ENCODE data around the gene CD22. TPM values are rescaled to one million over a fixed set of nuclear protein-coding genes. Genes with fewer than 3 reads are reported as not detected.
"Not testable (repeated sequence)": the region's sequence is repeated elsewhere in the genome, so short reads cannot be mapped to it uniquely, and the experiment has no call there.

Gene CD22
- total and polyA plus RNA-seq, 10 of the 15 experiments (the other 5 are each of a cell fraction or from before 2014, with no cell fraction given) = 23.0 to 344 (median 181) TPM

- FAIRE-seq; H3K4me3 ChIP-seq; SMC1A ChIA-PET (ENCODE audit: uncharacterized antibody, unreplicated experiment); CTCF ChIA-PET; H3K27ac ChIP-seq (ENCODE audit: control insufficient read depth, insufficient read depth); H3K36me3 ChIP-seq (ENCODE audit: control insufficient read depth in 2 of 2, insufficient read depth in 2 of 2, low read length in 1 of 2); H2AFZ ChIP-seq (ENCODE audit: control insufficient read depth, low read depth, low read length); RAD21 ChIA-PET (ENCODE audit: unreplicated experiment); BruUV-seq (replicated peaks); DNase-seq (ENCODE audit: low read depth, low spot score); intact Hi-C loops (cut with micrococcal nuclease; ENCODE audit: unreplicated experiment); H3K27me3 ChIP-seq (replicated peaks in 1 of 2; ENCODE audit: control insufficient read depth in 2 of 2, insufficient read depth in 2 of 2, low read length in 1 of 2); H3K79me2 ChIP-seq (ENCODE audit: control insufficient read depth, insufficient read depth, low read length); H3K9ac ChIP-seq (ENCODE audit: control insufficient read depth, insufficient read depth, low read length); ATAC-seq; H3K9me3 ChIP-seq (replicated peaks; ENCODE audit: control insufficient read depth, insufficient read depth, low read length); in situ Hi-C loops (cut with MboI); H3K4me2 ChIP-seq (ENCODE audit: control insufficient read depth, insufficient read depth); H4K20me1 ChIP-seq (ENCODE audit: control insufficient read depth, insufficient read depth); H3K4me1 ChIP-seq (ENCODE audit: control insufficient read depth, insufficient read depth, low read length): not testable (repeated sequence)
- 57% methylated on average over 5 of the region's 5 CpGs for WGBS (ENCODE audit: insufficient coverage, insufficient replicate concordance, low lambda C conversion rate, missing lambda C conversion rate)
- POLR2A ChIA-PET = interaction anchor here (0.6 to 1.3 kb wide), 3 partner anchors 10 to 171 kb away, joined by 3 to 5 read pairs (median 5); no protein-coding TSS in a partner anchor
These were observed 42.9 kb upstream of the CD22 start for GRCh38 chr19:35286101-35286500.

DNA sequence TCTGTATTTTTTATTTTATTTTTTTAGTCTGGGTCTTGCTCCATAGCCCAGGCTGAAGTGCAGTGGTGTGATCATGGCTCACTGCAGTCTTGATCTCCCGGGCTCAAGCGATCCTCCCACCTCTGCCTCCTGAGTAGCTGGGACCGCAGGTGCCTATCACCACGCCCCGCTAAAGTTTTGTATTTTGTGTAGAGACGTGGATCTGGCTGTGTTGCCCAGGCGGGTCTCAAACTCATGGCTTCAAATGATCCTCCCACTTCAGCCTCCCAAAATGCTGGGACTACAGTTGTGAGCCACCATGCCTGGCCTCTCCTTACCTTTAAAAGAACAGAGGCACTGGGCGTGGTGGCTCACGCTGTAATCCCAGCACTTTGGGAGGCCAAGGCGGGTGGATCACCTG, 41.3 kb upstream of the CD22 start:
- Histone ChIP-seq H3K9ac (ENCODE audit: control insufficient read depth, insufficient read depth, low read length) (no peak overlapping the region), H3K79me2 (ENCODE audit: control insufficient read depth, insufficient read depth, low read length) (no peaks in the 10 kb centered on the region), H3K9me3 (replicated peaks; ENCODE audit: control insufficient read depth, insufficient read depth, low read length) (no peaks in the 10 kb centered on the region), H3K4me1 (ENCODE audit: control insufficient read depth, insufficient read depth, low read length) (no peaks in the 10 kb centered on the region), H3K27ac (ENCODE audit: control insufficient read depth, insufficient read depth) (no peak overlapping the region), H3K4me2 (ENCODE audit: control insufficient read depth, insufficient read depth) (no peak overlapping the region), H3K4me3 (no peak overlapping the region), H2AFZ (ENCODE audit: control insufficient read depth, low read depth, low read length) (no peak overlapping the region), H4K20me1 (ENCODE audit: control insufficient read depth, insufficient read depth) (no peaks in the 10 kb centered on the region), H3K27me3 (replicated peaks in 1 of 2; ENCODE audit: control insufficient read depth in 2 of 2, insufficient read depth in 2 of 2, low read length in 1 of 2) (no peaks in the 10 kb centered on the region; a peak in 2 of 4 replicates), H3K36me3 (ENCODE audit: control insufficient read depth in 2 of 2, insufficient read depth in 2 of 2, low read length in 1 of 2) (no peaks in the 10 kb centered on the region)
- FAIRE-seq (no peak), ATAC-seq (no peak), DNase-seq (ENCODE audit: low read depth, low spot score) (no peak)
- POLR2A ChIA-PET = interaction anchor here (1.3 kb wide), 1 partner anchor 18 kb away, joined by 3 read pairs; no protein-coding TSS in a partner anchor
- WGBS (ENCODE audit: insufficient coverage, insufficient replicate concordance, low lambda C conversion rate, missing lambda C conversion rate) = 84% methylated on average over 10 of the region's 10 CpGs
- TF ChIP-seq ATF7 (IDR thresholded peaks at IDR 0.05; ENCODE audit: low read depth) (no peak), FOS (IDR thresholded peaks at IDR 0.05; ENCODE audit: borderline replicate concordance, extremely low read depth, insufficient read length) (no peak), HCFC1 (IDR thresholded peaks at IDR 0.05; ENCODE audit: low read length) (no peak), STAT3 (IDR thresholded peaks at IDR 0.05; ENCODE audit: low read depth, low read length) (no peak), ASH2L (IDR thresholded peaks at IDR 0.05; ENCODE audit: borderline replicate concordance, low read depth) (no peak), ZNF274 (IDR thresholded peaks at IDR 0.05; ENCODE audit: insufficient read depth, insufficient read length) (no peak), BHLHE40 (IDR thresholded peaks at IDR 0.05; ENCODE audit: borderline replicate concordance in 1 of 2, low read depth in 2 of 2, low read length in 1 of 2) (no peak), SKIL (IDR thresholded peaks at IDR 0.05; ENCODE audit: low read depth, poor library complexity, severe bottlenecking) (no peak), SMC3 (IDR thresholded peaks at IDR 0.05; ENCODE audit: borderline replicate concordance, low read length) (no peak), NKRF (conservative IDR thresholded peaks at IDR 0.05) (no peak), FOXK2 (IDR thresholded peaks at IDR 0.05) (no peak)
- TF ChIP-seq, protein P1, sequence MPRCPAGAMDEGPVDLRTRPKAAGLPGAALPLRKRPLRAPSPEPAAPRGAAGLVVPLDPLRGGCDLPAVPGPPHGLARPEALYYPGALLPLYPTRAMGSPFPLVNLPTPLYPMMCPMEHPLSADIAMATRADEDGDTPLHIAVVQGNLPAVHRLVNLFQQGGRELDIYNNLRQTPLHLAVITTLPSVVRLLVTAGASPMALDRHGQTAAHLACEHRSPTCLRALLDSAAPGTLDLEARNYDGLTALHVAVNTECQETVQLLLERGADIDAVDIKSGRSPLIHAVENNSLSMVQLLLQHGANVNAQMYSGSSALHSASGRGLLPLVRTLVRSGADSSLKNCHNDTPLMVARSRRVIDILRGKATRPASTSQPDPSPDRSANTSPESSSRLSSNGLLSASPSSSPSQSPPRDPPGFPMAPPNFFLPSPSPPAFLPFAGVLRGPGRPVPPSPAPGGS (IDR thresholded peaks at IDR 0.05; ENCODE audit: borderline replicate concordance, insufficient read depth, low read depth, low read length, poor library complexity, severe bottlenecking) = no peak
- RAD21 ChIA-PET (ENCODE audit: unreplicated experiment) = no interaction called here
- BruUV-seq (replicated peaks) = no TSS peak
- CTCF ChIA-PET = no interaction called here
- intact Hi-C loops (cut with micrococcal nuclease; ENCODE audit: unreplicated experiment) (no loop called here), in situ Hi-C loops (cut with MboI) (no loop called here)
- SMC1A ChIA-PET (ENCODE audit: uncharacterized antibody, unreplicated experiment) = interaction anchor here (0.7 to 1.7 kb wide), 4 partner anchors 9 to 146 kb away, joined by 3 read pairs; no protein-coding TSS in a partner anchor
